SU-DHL-6 (cell line): ENCODE measurements around the gene PGAM2.

Experiments
- H2AFZ ChIP-seq: fragments of 200-600 bp; sonication (generic); 2 replicates; pipeline ENCODE4 v1.6.1; 2014; ENCODE audit warnings: low read depth, mild to moderate bottlenecking, moderate library complexity, mixed read lengths, antibody characterized with exemption, low read length; ENCODE audit not compliant: severe bottlenecking
- H3F3A ChIP-seq: fragments of 200-600 bp; shearing (Covaris generic); 2 replicates; pipeline ENCODE4 v1.6.0; 2016; ENCODE audit warnings: antibody characterized with exemption, mild to moderate bottlenecking; ENCODE audit not compliant: insufficient read depth
- H3K27ac ChIP-seq: fragments of 200-600 bp; sonication (generic); 2 replicates; pipeline ENCODE4 v1.5.1; 2016; ENCODE audit warnings: low read depth, mild to moderate bottlenecking, low read length, moderate library complexity, mixed read lengths
- H3K27me3 ChIP-seq: fragments of 200-600 bp; sonication (generic), shearing (Covaris generic); 2 replicates; pipeline ENCODE4 v1.6.0; 2014; ENCODE audit warnings: mild to moderate bottlenecking, low read length
- H3K36me3 ChIP-seq: fragments of 200-600 bp; sonication (generic); 2 replicates; pipeline ENCODE4 v1.6.1; 2014; ENCODE audit warnings: mild to moderate bottlenecking, low read length, mixed read lengths
- H3K4me2 ChIP-seq: fragments of 300-600, 200-600 bp; shearing (Covaris generic), sonication (generic); 2 replicates; pipeline ENCODE4 v1.6.0; 2014; ENCODE audit warnings: low read length, low read depth, mild to moderate bottlenecking; ENCODE audit not compliant: poor library complexity, severe bottlenecking
- H3K4me3 ChIP-seq: fragments of 200-600 bp; sonication (generic); 2 replicates; pipeline ENCODE4 v1.5.1; 2014; ENCODE audit warnings: antibody characterized with exemption, low read length, mild to moderate bottlenecking, mixed read lengths; ENCODE audit not compliant: insufficient read depth, poor library complexity, severe bottlenecking
- H3K79me2 ChIP-seq: fragments of 200-600 bp; sonication (generic); 2 replicates; pipeline ENCODE4 v1.6.1; 2014; ENCODE audit warnings: mild to moderate bottlenecking, low read length, moderate library complexity; ENCODE audit not compliant: insufficient read depth
- H3K9ac ChIP-seq: fragments of 200-600 bp; sonication (generic); 2 replicates; pipeline ENCODE4 v1.7.0; 2014; ENCODE audit warnings: mild to moderate bottlenecking, low read length
- H3K9me2 ChIP-seq: fragments of 200-600 bp; sonication (generic); replicated peaks from 2 replicates; pipeline ENCODE4 v1.6.1; 2014; ENCODE audit warnings: low read length; ENCODE audit not compliant: insufficient read depth
- H3K9me3 ChIP-seq: fragments of 200-600 bp; sonication (generic); 2 replicates; pipeline ENCODE4 v1.6.1; 2014; ENCODE audit warnings: low read length, mixed read lengths; ENCODE audit not compliant: insufficient read depth
- H4K20me1 ChIP-seq: fragments of 200-600 bp; sonication (generic); 2 replicates; pipeline ENCODE4 v1.6.1; 2014; ENCODE audit warnings: low read depth, mild to moderate bottlenecking, antibody characterized with exemption, low read length, moderate library complexity, mixed read lengths
- CTCF ChIP-seq: fragments of 200-600 bp; sonication (generic); IDR thresholded peaks from one replicate; pipeline ENCODE4 v1.5.1; 2017; ENCODE audit warnings: antibody characterized with exemption, mild to moderate bottlenecking, low read length, moderate library complexity; ENCODE audit not compliant: insufficient read depth, poor library complexity, severe bottlenecking
- EZH2phosphoT487 ChIP-seq: fragments of 200-600 bp; sonication (generic), shearing (Covaris generic); conservative IDR thresholded peaks from 2 replicates; pipeline ENCODE4 v1.6.1; 2018; ENCODE audit warnings: mild to moderate bottlenecking, antibody characterized with exemption, low read length, moderate library complexity, mixed read lengths

Gene PGAM2

DNA sequence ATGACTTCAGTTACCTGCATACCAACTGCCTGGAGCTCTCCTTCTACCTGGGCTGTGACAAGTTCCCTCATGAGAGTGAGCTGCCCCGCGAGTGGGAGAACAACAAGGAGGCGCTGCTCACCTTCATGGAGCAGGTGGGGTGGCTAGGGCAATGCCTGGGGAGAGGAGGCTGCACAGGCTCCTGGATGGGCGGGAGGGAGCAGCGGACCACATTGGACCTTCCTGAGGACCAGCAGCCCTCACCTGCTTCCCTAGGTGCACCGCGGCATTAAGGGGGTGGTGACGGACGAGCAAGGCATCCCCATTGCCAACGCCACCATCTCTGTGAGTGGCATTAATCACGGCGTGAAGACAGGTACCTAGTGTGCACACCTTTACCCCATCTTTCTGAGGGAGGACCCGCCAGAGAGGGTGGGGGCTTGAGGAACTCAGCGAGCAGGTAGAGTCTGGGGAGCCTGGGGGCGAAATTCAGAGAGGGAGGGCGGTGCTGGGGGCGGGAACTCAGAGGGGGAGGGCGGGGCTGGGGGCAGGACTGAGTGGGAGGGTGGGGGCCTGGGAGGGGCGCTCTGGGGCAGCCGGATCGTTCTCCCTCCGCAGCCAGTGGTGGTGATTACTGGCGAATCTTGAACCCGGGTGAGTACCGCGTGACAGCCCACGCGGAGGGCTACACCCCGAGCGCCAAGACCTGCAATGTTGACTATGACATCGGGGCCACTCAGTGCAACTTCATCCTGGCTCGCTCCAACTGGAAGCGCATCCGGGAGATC lies 47.8 kb upstream of the PGAM2 start:
- Histone ChIP-seq H3K27ac (no peak overlapping the region), H2AFZ (no peak overlapping the region), H3K9me3 (no peaks in the 10 kb centered on the region), H3K36me3 (no peaks in the 10 kb centered on the region), H3K27me3 (no peaks in the 10 kb centered on the region), H3K79me2 (no peaks in the 10 kb centered on the region), H3F3A (no peaks in the 10 kb centered on the region), H3K9ac (no peak overlapping the region), H3K4me3 (no peak overlapping the region), H3K9me2 (no peaks in the 10 kb centered on the region), H4K20me1 (no peaks in the 10 kb centered on the region), H3K4me2 (no peak overlapping the region)
- no peak for TF ChIP-seq CTCF

DNA sequence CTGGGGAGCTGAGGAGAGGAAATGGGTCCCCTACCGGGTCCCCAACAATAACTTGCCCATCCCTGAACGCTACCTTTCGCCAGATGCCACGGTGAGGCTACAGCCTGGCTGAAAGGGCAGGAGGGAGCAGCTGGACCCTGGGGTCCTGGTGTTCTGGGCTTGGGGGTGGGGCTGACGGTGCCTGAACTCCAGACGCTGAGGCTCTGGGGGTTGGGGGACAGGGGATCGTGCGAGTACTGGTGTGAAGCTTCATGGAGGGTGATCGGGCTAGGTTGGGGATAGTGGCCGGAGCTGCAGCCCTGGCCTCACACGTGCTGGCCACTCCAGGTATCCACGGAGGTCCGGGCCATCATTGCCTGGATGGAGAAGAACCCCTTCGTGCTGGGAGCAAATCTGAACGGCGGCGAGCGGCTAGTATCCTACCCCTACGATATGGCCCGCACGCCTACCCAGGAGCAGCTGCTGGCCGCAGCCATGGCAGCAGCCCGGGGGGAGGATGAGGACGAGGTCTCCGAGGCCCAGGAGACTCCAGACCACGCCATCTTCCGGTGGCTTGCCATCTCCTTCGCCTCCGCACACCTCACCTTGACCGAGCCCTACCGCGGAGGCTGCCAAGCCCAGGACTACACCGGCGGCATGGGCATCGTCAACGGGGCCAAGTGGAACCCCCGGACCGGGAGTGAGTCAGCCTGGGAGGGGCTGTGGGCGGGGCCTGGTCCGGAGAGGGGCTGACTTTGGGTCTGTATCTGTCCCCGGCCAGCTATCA lies 47.0 kb upstream of the PGAM2 start:
- no peaks in the 10 kb centered on the region for H3K36me3 ChIP-seq
- H3K9ac ChIP-seq: no peak overlapping the region
- no peak overlapping the region for H3K4me2 ChIP-seq
- TF ChIP-seq EZH2phosphoT487 (no peak), CTCF (no peak)
- H3K9me3 ChIP-seq: no peaks in the 10 kb centered on the region
- H3K27me3 ChIP-seq: no peaks in the 10 kb centered on the region
- H3K4me3 ChIP-seq: no peak overlapping the region
- no peak overlapping the region for H2AFZ ChIP-seq
- H3F3A ChIP-seq: no peaks in the 10 kb centered on the region
- no peaks in the 10 kb centered on the region for H3K9me2 ChIP-seq
- H4K20me1 ChIP-seq: no peaks in the 10 kb centered on the region
- H3K27ac ChIP-seq: no peak overlapping the region
- H3K79me2 ChIP-seq: no peaks in the 10 kb centered on the region

DNA sequence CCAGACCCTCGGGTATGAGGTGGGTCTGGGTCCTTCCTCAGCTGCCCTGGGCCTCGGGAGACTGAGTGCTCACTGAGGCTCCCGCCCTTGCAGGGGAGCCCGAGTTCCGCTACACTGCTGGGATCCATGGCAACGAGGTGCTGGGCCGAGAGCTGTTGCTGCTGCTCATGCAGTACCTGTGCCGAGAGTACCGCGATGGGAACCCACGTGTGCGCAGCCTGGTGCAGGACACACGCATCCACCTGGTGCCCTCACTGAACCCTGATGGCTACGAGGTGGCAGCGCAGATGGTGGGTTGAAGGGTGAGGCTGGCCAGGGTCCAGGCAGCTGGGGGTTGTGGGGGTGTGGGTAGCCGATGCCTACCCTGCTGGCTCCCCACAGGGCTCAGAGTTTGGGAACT lies 46.4 kb upstream of the PGAM2 start:
- Histone ChIP-seq H3K4me2 (no peak overlapping the region), H3F3A (no peaks in the 10 kb centered on the region), H3K36me3 (no peaks in the 10 kb centered on the region), H3K9ac (no peak overlapping the region), H3K9me3 (no peaks in the 10 kb centered on the region), H3K27me3 (no peaks in the 10 kb centered on the region), H4K20me1 (no peaks in the 10 kb centered on the region), H3K9me2 (no peaks in the 10 kb centered on the region), H3K79me2 (no peaks in the 10 kb centered on the region), H3K4me3 (no peak overlapping the region), H2AFZ (no peak overlapping the region), H3K27ac (no peak overlapping the region)
- TF ChIP-seq EZH2phosphoT487: no peak
- no peak for TF ChIP-seq CTCF
